HG03064 (cell line): ENCODE results near the gene RUFY3.
A peak's percentile ranks its signal among the peaks of the same experiment; 100 is the strongest.
"Not testable (repeated sequence)": the region's sequence is repeated elsewhere in the genome, so short reads cannot be mapped to it uniquely, and the experiment has no call there.

Experiments used
- ATAC-seq: cut with Tn5 transposase; IDR thresholded peaks from one replicate; pipeline ENCODE4 v1.9.1; 2021; ENCODE audit warnings: low read depth; ENCODE audit not compliant: unreplicated experiment

The RUFY3 gene

GRCh38 chr4:70704931-70705182, 16.9 kb upstream of the RUFY3 start:
- peak; percentile 41 for ATAC-seq

GRCh38 chr4:70705183-70706043, 16.4 kb upstream of the RUFY3 start:
- peak; percentile 51 for ATAC-seq

GRCh38 chr4:70706044-70706461, 15.7 kb upstream of the RUFY3 start:
- ATAC-seq = no peak

GRCh38 chr4:70706516-70706915, 15.2 kb upstream of the RUFY3 start:
- no peak for ATAC-seq

GRCh38 chr4:70709611-70710205, 12.1 kb upstream of the RUFY3 start:
- no peak for ATAC-seq

GRCh38 chr4:70711599-70711998, 10.2 kb upstream of the RUFY3 start:
- no peak for ATAC-seq

GRCh38 chr4:70712150-70712549, 9.6 kb upstream of the RUFY3 start:
- ATAC-seq = no peak

- no peak for ATAC-seq
Observed at GRCh38 chr4:70712604-70713452, 8.9 kb upstream of the RUFY3 start.

- peak; percentile 34 for ATAC-seq
Observed at GRCh38 chr4:70713453-70714078, 8.2 kb upstream of the RUFY3 start.

GRCh38 chr4:70714079-70714887, 7.5 kb upstream of the RUFY3 start:
- peak; percentile 41 for ATAC-seq

- ATAC-seq = peak; percentile 9
Observed at GRCh38 chr4:70715097-70715496, 6.7 kb upstream of the RUFY3 start.

GRCh38 chr4:70718811-70719604, 2.8 kb upstream of the RUFY3 start:
- no peak for ATAC-seq

GRCh38 chr4:70722199-70722791, 531 bp downstream of the RUFY3 start:
- ATAC-seq = no peak

- ATAC-seq = no peak
Observed at GRCh38 chr4:70724463-70724862, 2.7 kb downstream of the RUFY3 start.

- no peak for ATAC-seq
Observed at GRCh38 chr4:70725633-70726032, 3.9 kb downstream of the RUFY3 start.

- not testable (repeated sequence) for ATAC-seq
Observed at GRCh38 chr4:70726515-70726914, 4.8 kb downstream of the RUFY3 start.

- no peak for ATAC-seq
Observed at GRCh38 chr4:70728091-70728490, 6.3 kb downstream of the RUFY3 start.

GRCh38 chr4:70732878-70733277, 11.1 kb downstream of the RUFY3 start:
- not testable (repeated sequence) for ATAC-seq
